HEK293 (cell line): ENCODE results near the gene CRACDL.

Source experiments
- ATF2 ChIP-seq: fragments of 450-650 bp; formaldehyde crosslinking; IDR thresholded peaks from 2 replicates; pipeline ENCODE4 v1.5.1; 2016; ENCODE audit warnings: missing biosample characterization, missing genetic modification characterization, low read depth
- CTCF ChIP-seq: fragments of 450-650 bp; formaldehyde crosslinking; IDR thresholded peaks from 2 replicates; pipeline ENCODE4 v1.5.1; 2016; ENCODE audit warnings: missing biosample characterization, missing genetic modification characterization
- MYNN ChIP-seq: fragments of 450-650 bp; formaldehyde crosslinking; IDR thresholded peaks from 2 replicates; pipeline ENCODE4 v1.5.1; 2016; ENCODE audit warnings: missing biosample characterization, missing genetic modification characterization, borderline replicate concordance
- PBX3 ChIP-seq: sonication (generic); formaldehyde crosslinking; IDR thresholded peaks from 2 replicates; pipeline ENCODE4 v1.8.1; 2022; ENCODE audit warnings: mild to moderate bottlenecking, moderate library complexity, missing genetic modification reagents
- YY1 ChIP-seq: fragments of 450-650 bp; formaldehyde crosslinking; IDR thresholded peaks from 2 replicates; pipeline ENCODE4 v1.5.1; 2018; ENCODE audit warnings: missing biosample characterization, missing genetic modification characterization
- ZBTB26 ChIP-seq: fragments of 450-650 bp; formaldehyde crosslinking; optimal IDR thresholded peaks from 2 replicates; pipeline ENCODE3; 2016; ENCODE audit warnings: missing biosample characterization, mild to moderate bottlenecking, missing genetic modification characterization
- ZBTB8A ChIP-seq: fragments of 450-650 bp; formaldehyde crosslinking; IDR thresholded peaks from 2 replicates; pipeline ENCODE4 v1.5.1; 2016; ENCODE audit warnings: missing biosample characterization, missing genetic modification characterization
- ZNF239 ChIP-seq: fragments of 450-650 bp; formaldehyde crosslinking; IDR thresholded peaks from 2 replicates; pipeline ENCODE4 v1.5.1; 2016; ENCODE audit warnings: missing biosample characterization, missing genetic modification characterization
- ZNF274 ChIP-seq, 2 experiments: fragments of 200-500 bp in 1 of 2; fragments of 450-650 bp in 1 of 2; sonication (Bioruptor generic) in 1 of 2; formaldehyde crosslinking in 1 of 2; IDR thresholded peaks; 2 replicates each; pipeline versions ENCODE4 v1.5.1 to v1.6.1; 2014 to 2016; ENCODE audit warnings: borderline replicate concordance in 1 of 2, inconsistent platforms in 1 of 2, low read length in 1 of 2, missing biosample characterization in 1 of 2, missing genetic modification characterization in 1 of 2
- ZNF398 ChIP-seq: fragments of 450-650 bp; formaldehyde crosslinking; IDR thresholded peaks from 2 replicates; pipeline ENCODE4 v1.5.1; 2017; ENCODE audit warnings: missing biosample characterization, missing genetic modification characterization
- ZNF48 ChIP-seq: fragments of 450-650 bp; formaldehyde crosslinking; IDR thresholded peaks from 2 replicates; pipeline ENCODE4 v1.5.1; 2016; ENCODE audit warnings: missing biosample characterization, missing genetic modification characterization
- ZNF621 ChIP-seq: fragments of 450-650 bp; formaldehyde crosslinking; IDR thresholded peaks from 2 replicates; pipeline ENCODE4 v1.5.1; 2017; ENCODE audit warnings: missing biosample characterization, missing genetic modification characterization
- ZNF76 ChIP-seq: fragments of 450-650 bp; formaldehyde crosslinking; IDR thresholded peaks from 2 replicates; pipeline ENCODE4; 2016; ENCODE audit warnings: low read depth, missing biosample characterization, missing genetic modification characterization, borderline replicate concordance
- ZNF792 ChIP-seq: fragments of 450-650 bp; formaldehyde crosslinking; IDR thresholded peaks from 2 replicates; pipeline ENCODE4 v1.5.1; 2016; ENCODE audit warnings: missing biosample characterization, missing genetic modification characterization

- TF ChIP-seq CTCF (tag by site-specific recombination) (no peak), PBX3 (CRISPR knock-in tag) (no peak), ATF2 (tag by site-specific recombination) (no peak), MYNN (tag by site-specific recombination) (no peak), ZNF792 (tag by site-specific recombination) (no peak), ZNF239 (tag by site-specific recombination) (no peak), ZNF76 (tag by site-specific recombination) (no peak), ZNF398 (no peak), ZNF48 (tag by site-specific recombination) (no peak), ZNF621 (no peak), ZNF274 (IDR thresholded peaks at IDR 0.05; ENCODE audit: low read length) (no peak), ZNF274 (tag by site-specific recombination; IDR thresholded peaks at IDR 0.05; ENCODE audit: borderline replicate concordance) (no peak), ZBTB8A (tag by site-specific recombination) (no peak), ZBTB26 (tag by site-specific recombination) (no peak), YY1 (no peak)
Measured at GRCh38 chr2:98924910-98925309, 11.1 kb downstream of the CRACDL start.
